BJ (cell line): Measurements from ENCODE around the gene CPLX3. TPM values are rescaled to one million over a fixed set of nuclear protein-coding genes. Genes with fewer than 3 reads are reported as not detected.

ENCODE experiments used
- CTCF ChIA-PET: fragments of 350-600 bp; formaldehyde crosslinking; extraction: SDS; loops from one replicate; lab custom pipeline; 2021; ENCODE audit warnings: antibody characterized with exemption, inconsistent platforms; lab: Yijun Ruan, JAX
- POLR2A ChIA-PET: fragments of 300-600 bp; sonication (Branson Sonifier 250); formaldehyde crosslinking; extraction: SDS; loops from one replicate; lab custom pipeline; 2021; ENCODE audit warnings: antibody characterized with exemption; lab: Charles Lee
- DNase-seq: peaks from one replicate; pipeline ENCODE4 v3.0.0-alpha.2; 2011; ENCODE audit warnings: low read depth
- H3K27me3 ChIP-seq: 2 replicates; pipeline ENCODE4 v1.6.0; 2011; ENCODE audit warnings: low read length; ENCODE audit not compliant: control insufficient read depth, insufficient read depth
- H3K36me3 ChIP-seq: 2 replicates; pipeline ENCODE4 v1.5.1; 2011; ENCODE audit warnings: low read length; ENCODE audit not compliant: control insufficient read depth, insufficient read depth
- H3K4me3 ChIP-seq: 2 replicates; pipeline ENCODE4 v1.5.1; 2011; ENCODE audit warnings: low read depth, mild to moderate bottlenecking, control low read depth, low read length
- CTCF ChIP-seq: IDR thresholded peaks from 2 replicates; pipeline ENCODE4 v1.5.1; 2011; ENCODE audit warnings: low read depth, mild to moderate bottlenecking, control low read depth, inconsistent platforms, low read length, moderate library complexity; ENCODE audit not compliant: insufficient read depth
- polyA plus RNA-seq: library from polyadenylated mRNA; depleted of rRNA; stranded (reverse); fragments of >200 nt; gene quantifications from 2 replicates; pipeline ENCODE4 v1.2.3, GENCODE V29; 2011

The CPLX3 gene
- polyA plus RNA-seq, 1 experiment, result not detected

DNA sequence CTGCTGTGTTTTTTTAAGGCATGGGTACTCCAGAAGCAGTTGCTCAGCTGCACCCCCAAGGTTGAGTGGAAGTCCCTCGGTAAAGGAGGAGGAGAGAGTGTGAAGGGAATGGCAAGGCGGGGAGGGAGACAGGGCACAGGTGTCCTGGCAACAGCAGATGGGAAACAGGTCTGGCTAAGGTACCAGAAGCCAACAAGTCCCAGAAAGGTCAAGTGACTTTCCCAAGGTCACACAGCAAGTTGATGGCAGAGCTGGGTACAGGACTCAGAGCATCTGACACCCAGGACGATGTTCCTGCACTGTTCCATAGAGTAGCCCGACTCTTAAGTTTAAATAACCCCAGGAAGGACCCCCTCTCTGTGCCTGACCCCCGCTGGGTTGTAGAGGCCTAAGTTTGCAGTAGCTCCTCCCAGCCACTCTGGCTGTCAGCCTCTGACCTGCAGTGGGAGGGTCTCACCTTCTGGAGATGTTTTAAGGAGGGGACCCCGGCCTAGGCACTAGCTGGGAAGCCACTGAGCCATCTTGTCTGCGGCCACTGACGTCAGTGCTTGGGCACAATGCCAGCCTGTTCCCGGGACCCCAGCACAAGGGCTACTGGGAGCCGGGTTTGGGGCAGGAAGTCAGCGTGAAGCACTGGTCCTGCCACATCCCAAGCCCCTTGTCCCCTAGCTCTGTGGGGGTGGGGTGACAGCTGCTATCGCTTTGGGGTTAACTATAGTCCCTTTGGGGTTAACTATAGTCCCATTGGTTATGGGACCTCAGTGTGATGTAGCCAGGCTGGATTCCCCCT is 34.0 kb upstream of the CPLX3 start:
- POLR2A ChIA-PET, result no interaction called here
- Histone ChIP-seq H3K36me3 (no peaks in the 10 kb centered on the region; the same call in 1 of the 2 replicates), H3K4me3 (no peak overlapping the region), H3K27me3 (no peaks in the 10 kb centered on the region)
- no peak for TF ChIP-seq CTCF
- CTCF ChIA-PET, result interaction anchor here (0.6 to 9.7 kb wide), 6 partner anchors 8 to 161 kb away, joined by 3 to 62 read pairs (median 13); partner anchors contain the start of gene CSK
- DNase-seq, result no peak

DNA sequence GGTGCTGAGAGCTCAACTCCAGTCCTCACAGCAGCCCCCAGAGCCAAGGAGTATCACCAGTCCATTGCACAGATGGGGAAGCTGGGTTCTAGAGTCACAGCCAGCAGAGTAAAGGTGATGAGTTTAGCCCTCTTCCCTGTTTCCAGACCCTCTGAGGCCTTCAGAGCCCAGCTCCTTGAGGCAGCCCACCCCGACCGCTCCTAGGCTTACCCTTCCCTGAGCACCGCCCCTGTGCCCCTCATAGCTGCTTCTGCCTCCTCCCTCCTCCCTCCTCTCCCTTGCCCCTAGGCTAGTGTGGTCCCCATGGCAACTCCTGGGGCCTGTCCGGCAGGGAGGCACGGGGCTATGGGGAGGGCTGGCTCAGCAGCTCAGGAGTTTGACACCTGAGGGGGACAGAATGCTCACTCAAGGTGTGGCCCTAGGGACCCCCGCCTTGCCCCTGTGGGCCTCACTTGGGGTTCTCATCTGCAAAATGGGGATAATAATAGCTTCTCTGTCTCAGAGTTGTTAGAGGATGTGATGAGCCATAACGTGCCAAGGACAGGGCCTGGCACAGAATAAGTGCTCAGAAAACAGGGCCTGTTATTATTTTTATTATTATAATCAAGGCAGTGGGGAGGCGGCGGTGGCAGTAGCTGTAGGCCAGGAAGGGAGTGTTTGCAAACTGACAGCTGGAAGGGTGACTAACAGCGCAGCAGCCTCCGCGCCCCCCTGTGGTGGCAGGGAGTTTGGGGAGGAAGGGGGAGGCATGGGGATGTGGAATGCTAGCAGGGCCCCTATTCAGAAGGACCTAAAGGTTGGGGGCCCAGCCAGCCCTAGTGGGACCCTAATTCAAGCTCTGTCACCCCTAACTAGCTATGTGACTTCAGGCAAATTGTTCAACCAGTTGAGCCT is 33.0 kb upstream of the CPLX3 start:
- CTCF ChIA-PET, result interaction anchor here (0.6 to 9.7 kb wide), 9 partner anchors 12 to 162 kb away, joined by 3 to 62 read pairs (median 4); partner anchors contain the start of gene CSK
- POLR2A ChIA-PET, result interaction anchor here (0.6 kb wide), 1 partner anchor 264 kb away, joined by 5 read pairs; no protein-coding TSS in a partner anchor
- H3K36me3 ChIP-seq, result no peaks in the 10 kb centered on the region; the same call in 1 of the 2 replicates
- H3K4me3 ChIP-seq, result no peak overlapping the region
- H3K27me3 ChIP-seq, result no peaks in the 10 kb centered on the region
- no peak for DNase-seq
- TF ChIP-seq CTCF, result peak; percentile 24; the same call in 1 of the 2 replicates

GRCh38 chr15:74794248-74794969 is 32.0 kb upstream of the CPLX3 start:
- Histone ChIP-seq H3K27me3 (no peaks in the 10 kb centered on the region), H3K4me3 (no peak overlapping the region), H3K36me3 (peaks cover 2% of the 10 kb centered on the region)
- POLR2A ChIA-PET, result no interaction called here
- CTCF ChIA-PET, result interaction anchor here (0.9 to 9.7 kb wide), 6 partner anchors 11 to 163 kb away, joined by 3 to 62 read pairs (median 4); partner anchors contain the start of gene CSK
- DNase-seq, result no peak
- TF ChIP-seq CTCF, result no peak

DNA sequence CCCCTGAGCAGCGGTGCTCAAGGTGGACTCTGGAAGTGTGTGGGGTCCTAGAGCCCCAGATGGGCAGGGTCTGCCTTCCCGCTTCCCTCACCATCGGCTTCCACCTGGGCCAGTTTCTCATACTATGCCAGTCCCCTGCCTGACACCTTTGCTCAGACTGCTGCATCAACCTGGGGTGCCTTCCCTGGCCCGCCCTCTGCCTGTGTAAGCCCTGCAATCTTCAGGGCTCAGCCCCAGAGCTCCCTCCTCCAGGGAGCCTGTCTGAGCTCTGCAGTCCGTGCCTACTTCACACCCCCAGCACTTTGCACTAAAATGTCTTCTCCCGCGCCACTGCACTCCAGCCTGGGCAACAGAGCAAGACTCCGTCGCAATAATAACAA is 31.5 kb upstream of the CPLX3 start:
- Histone ChIP-seq H3K27me3 (no peaks in the 10 kb centered on the region), H3K4me3 (no peak overlapping the region), H3K36me3 (peaks cover 6% of the 10 kb centered on the region)
- no peak for DNase-seq
- TF ChIP-seq CTCF, result no peak
- CTCF ChIA-PET, result interaction anchor here (1.2 to 9.7 kb wide), 4 partner anchors 10 to 163 kb away, joined by 3 to 62 read pairs (median 7); partner anchors contain the start of gene CSK
- POLR2A ChIA-PET, result no interaction called here
